ENCODE results near the gene ARF6.

- TF ChIP-seq POLR2AphosphoS5 (IDR thresholded peaks at IDR 0.05; ENCODE audit: low read depth, low read length) (no peak), USF2 (IDR thresholded peaks at IDR 0.05; ENCODE audit: borderline replicate concordance, low read depth, low read length) (no peak), CTCF (IDR thresholded peaks at IDR 0.05) (no peak)
Measured at GRCh38 chr14:49882826-49883694, 9.8 kb upstream of the ARF6 start.
